ENCODE data around the gene BDKRB2. TPM values are rescaled to one million over a fixed set of nuclear protein-coding genes. Genes with fewer than 3 reads are reported as not detected.

Gene BDKRB2
- total and polyA plus RNA-seq, 2 donors (not counting 1 experiment from before 2014, with no cell fraction given) = not detected

DNA sequence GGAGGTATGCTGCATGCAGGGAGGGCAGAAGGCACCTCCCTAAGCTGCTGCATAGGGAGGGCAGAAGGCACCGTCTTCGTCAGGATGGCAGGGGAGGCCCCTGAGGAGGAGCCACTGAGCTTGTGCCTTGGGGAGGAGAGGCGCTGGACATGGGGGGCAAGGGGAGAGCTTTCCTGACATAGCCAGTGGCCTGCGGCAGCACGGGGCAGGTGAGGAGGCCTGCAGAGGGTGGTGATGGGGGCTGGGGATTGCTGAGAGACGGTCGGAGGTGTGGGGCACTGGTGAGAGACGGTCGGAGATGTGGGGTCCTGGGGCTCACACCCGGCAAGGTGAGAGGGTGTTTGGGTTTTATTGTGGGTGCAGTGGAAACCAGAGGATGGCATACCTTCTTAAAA is 10.4 kb upstream of the BDKRB2 start:
- no peak overlapping the region for H2AFZ ChIP-seq (ENCODE audit: insufficient read depth, low read depth, low read length, poor library complexity, severe bottlenecking)
- Mint-ChIP-seq H3K4me1 (peaks cover 5% of the 10 kb centered on the region), H3K27ac (no peak overlapping the region), H3K9me3 (ENCODE audit: insufficient read depth) (no peaks in the 10 kb centered on the region), H3K4me3 (no peak overlapping the region), H3K27me3 (peaks cover 15% of the 10 kb centered on the region)
- peaks cover 0 to 5% (median 0%) of the 10 kb centered on the region in 4 experiments for H3K27me3 ChIP-seq (replicated peaks in 1 of 4; ENCODE audit: control extremely low read depth in 1 of 4, control insufficient read depth in 3 of 4, insufficient read depth in 4 of 4, low read length in 3 of 4)
- H3K27ac ChIP-seq (ENCODE audit: low read length in 2 of 2) = no peak overlapping the region
- TF ChIP-seq, protein P1, sequence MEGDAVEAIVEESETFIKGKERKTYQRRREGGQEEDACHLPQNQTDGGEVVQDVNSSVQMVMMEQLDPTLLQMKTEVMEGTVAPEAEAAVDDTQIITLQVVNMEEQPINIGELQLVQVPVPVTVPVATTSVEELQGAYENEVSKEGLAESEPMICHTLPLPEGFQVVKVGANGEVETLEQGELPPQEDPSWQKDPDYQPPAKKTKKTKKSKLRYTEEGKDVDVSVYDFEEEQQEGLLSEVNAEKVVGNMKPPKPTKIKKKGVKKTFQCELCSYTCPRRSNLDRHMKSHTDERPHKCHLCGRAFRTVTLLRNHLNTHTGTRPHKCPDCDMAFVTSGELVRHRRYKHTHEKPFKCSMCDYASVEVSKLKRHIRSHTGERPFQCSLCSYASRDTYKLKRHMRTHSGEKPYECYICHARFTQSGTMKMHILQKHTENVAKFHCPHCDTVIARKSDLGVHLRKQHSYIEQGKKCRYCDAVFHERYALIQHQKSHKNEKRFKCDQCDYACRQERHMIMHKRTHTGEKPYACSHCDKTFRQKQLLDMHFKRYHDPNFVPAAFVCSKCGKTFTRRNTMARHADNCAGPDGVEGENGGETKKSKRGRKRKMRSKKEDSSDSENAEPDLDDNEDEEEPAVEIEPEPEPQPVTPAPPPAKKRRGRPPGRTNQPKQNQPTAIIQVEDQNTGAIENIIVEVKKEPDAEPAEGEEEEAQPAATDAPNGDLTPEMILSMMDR (IDR thresholded peaks at IDR 0.05) = no peak
- no peak for TF ChIP-seq EZH2 (IDR thresholded peaks at IDR 0.05; ENCODE audit: borderline replicate concordance, insufficient read depth, low read depth, low read length, poor library complexity, severe bottlenecking)
- POLR2A ChIA-PET = no interaction called here
- ATAC-seq (ENCODE audit: low read depth) = no peak
- H3K4me2 ChIP-seq (replicated peaks; ENCODE audit: low read depth, low read length, poor library complexity, severe bottlenecking) = no peak overlapping the region
- intact Hi-C loops (cut with micrococcal nuclease) = no loop called here
- peaks cover 0 to 12% (median 0%) of the 10 kb centered on the region in 3 donors for H3K9me3 ChIP-seq (ENCODE audit: control extremely low read depth in 1 of 3, control insufficient read depth in 2 of 3, insufficient read depth in 1 of 3, low read length in 2 of 3)
- H3K36me3 ChIP-seq (replicated peaks in 1 of 2; ENCODE audit: control extremely low read depth in 1 of 2, control insufficient read depth in 1 of 2, extremely low read depth in 1 of 2, insufficient read depth in 2 of 2, low read length in 1 of 2) = no peaks in the 10 kb centered on the region
- H3K4me1 ChIP-seq (ENCODE audit: control insufficient read depth in 2 of 2, insufficient read depth in 2 of 2, low read length in 2 of 2) = peaks cover 0 to 3% of the 10 kb centered on the region in 2 donors
- CTCF ChIA-PET = no interaction called here
- H3K79me2 ChIP-seq (ENCODE audit: control insufficient read depth, insufficient read depth, low read length) = no peaks in the 10 kb centered on the region
- H3K4me3 ChIP-seq (ENCODE audit: control extremely low read depth in 1 of 5, extremely low read depth in 1 of 5, insufficient read depth in 1 of 5, low read depth in 2 of 5, low read length in 4 of 5) = no peak overlapping the region
- WGBS (ENCODE audit: insufficient coverage) = 87% methylated on average over 10 of the region's 10 CpGs
- no peak for DNase-seq
- no peak overlapping the region for H3K9ac ChIP-seq (ENCODE audit: low read length)
- no peaks in the 10 kb centered on the region for H4K20me1 ChIP-seq (ENCODE audit: control insufficient read depth, insufficient read depth, low read length, poor library complexity, severe bottlenecking)

- no peak overlapping the region for H3K4me3 ChIP-seq (ENCODE audit: control extremely low read depth in 1 of 5, extremely low read depth in 1 of 5, insufficient read depth in 1 of 5, low read depth in 2 of 5, low read length in 4 of 5)
- intact Hi-C loops (cut with micrococcal nuclease) = no loop called here
- ChIA-PET POLR2A (interaction anchor here (0.6 kb wide), 1 partner anchor 12 kb away, joined by 5 read pairs; no protein-coding TSS in a partner anchor), CTCF (no interaction called here)
- no peak overlapping the region for H3K4me2 ChIP-seq (replicated peaks; ENCODE audit: low read depth, low read length, poor library complexity, severe bottlenecking)
- peaks cover 0 to 5% (median 0%) of the 10 kb centered on the region in 4 experiments for H3K27me3 ChIP-seq (replicated peaks in 1 of 4; ENCODE audit: control extremely low read depth in 1 of 4, control insufficient read depth in 3 of 4, insufficient read depth in 4 of 4, low read length in 3 of 4)
- H3K9ac ChIP-seq (ENCODE audit: low read length) = no peak overlapping the region
- H3K4me1 ChIP-seq (ENCODE audit: control insufficient read depth in 2 of 2, insufficient read depth in 2 of 2, low read length in 2 of 2) = peaks cover 0 to 3% of the 10 kb centered on the region in 2 donors
- no peak for DNase-seq
- H3K27ac ChIP-seq (ENCODE audit: low read length in 2 of 2) = no peak overlapping the region
- no peak overlapping the region for H3K27ac Mint-ChIP-seq
- TF ChIP-seq EZH2 (IDR thresholded peaks at IDR 0.05; ENCODE audit: borderline replicate concordance, insufficient read depth, low read depth, low read length, poor library complexity, severe bottlenecking) = no peak
- TF ChIP-seq, protein P1 (IDR thresholded peaks at IDR 0.05) = no peak
- ATAC-seq (ENCODE audit: low read depth) = no peak
- H2AFZ ChIP-seq (ENCODE audit: insufficient read depth, low read depth, low read length, poor library complexity, severe bottlenecking) = no peak overlapping the region
- H3K9me3 Mint-ChIP-seq (ENCODE audit: insufficient read depth) = no peaks in the 10 kb centered on the region
- H3K9me3 ChIP-seq (ENCODE audit: control extremely low read depth in 1 of 3, control insufficient read depth in 2 of 3, insufficient read depth in 1 of 3, low read length in 2 of 3) = peaks cover 0 to 12% (median 0%) of the 10 kb centered on the region in 3 donors
- WGBS (ENCODE audit: insufficient coverage) = 51% methylated on average over 6 of the region's 11 CpGs
- peaks cover 5% of the 10 kb centered on the region for H3K4me1 Mint-ChIP-seq
- H3K4me3 Mint-ChIP-seq = no peak overlapping the region
- H3K79me2 ChIP-seq (ENCODE audit: control insufficient read depth, insufficient read depth, low read length) = no peaks in the 10 kb centered on the region
- H3K36me3 ChIP-seq (replicated peaks in 1 of 2; ENCODE audit: control extremely low read depth in 1 of 2, control insufficient read depth in 1 of 2, extremely low read depth in 1 of 2, insufficient read depth in 2 of 2, low read length in 1 of 2) = no peaks in the 10 kb centered on the region
- H3K27me3 Mint-ChIP-seq = peaks cover 14% of the 10 kb centered on the region
- no peaks in the 10 kb centered on the region for H4K20me1 ChIP-seq (ENCODE audit: control insufficient read depth, insufficient read depth, low read length, poor library complexity, severe bottlenecking)
These were observed 9.8 kb upstream of the BDKRB2 start for GRCh38 chr14:96194657-96195431.

Measured in B cell (primary cell).